ENCODE results near the gene ROS1.
"Not testable (repeated sequence)": the region's sequence is repeated elsewhere in the genome, so short reads cannot be mapped to it uniquely, and the experiment has no call there.

DNA sequence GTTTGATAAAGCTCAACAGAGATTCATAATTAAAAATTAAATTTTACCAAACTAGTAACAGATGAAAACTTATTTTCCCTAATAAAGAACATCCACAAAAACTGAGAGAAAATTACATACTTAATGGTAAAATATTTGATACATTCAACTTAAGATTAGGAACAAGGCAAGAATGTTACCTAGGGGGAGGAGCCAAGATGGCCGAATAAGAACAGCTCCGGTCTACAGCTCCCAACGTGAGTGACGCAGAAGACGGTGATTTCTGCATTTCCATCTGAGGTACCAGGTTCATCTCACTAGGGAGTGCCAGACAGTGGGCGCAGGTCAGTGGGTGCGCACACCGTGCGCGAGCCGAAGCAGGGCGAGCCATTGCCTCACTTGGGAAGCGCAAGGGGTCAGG, 181.2 kb downstream of the ROS1 start:
- not testable (repeated sequence) for TF ChIP-seq POLR2A (IDR thresholded peaks at IDR 0.05)
- TF ChIP-seq, protein P1, sequence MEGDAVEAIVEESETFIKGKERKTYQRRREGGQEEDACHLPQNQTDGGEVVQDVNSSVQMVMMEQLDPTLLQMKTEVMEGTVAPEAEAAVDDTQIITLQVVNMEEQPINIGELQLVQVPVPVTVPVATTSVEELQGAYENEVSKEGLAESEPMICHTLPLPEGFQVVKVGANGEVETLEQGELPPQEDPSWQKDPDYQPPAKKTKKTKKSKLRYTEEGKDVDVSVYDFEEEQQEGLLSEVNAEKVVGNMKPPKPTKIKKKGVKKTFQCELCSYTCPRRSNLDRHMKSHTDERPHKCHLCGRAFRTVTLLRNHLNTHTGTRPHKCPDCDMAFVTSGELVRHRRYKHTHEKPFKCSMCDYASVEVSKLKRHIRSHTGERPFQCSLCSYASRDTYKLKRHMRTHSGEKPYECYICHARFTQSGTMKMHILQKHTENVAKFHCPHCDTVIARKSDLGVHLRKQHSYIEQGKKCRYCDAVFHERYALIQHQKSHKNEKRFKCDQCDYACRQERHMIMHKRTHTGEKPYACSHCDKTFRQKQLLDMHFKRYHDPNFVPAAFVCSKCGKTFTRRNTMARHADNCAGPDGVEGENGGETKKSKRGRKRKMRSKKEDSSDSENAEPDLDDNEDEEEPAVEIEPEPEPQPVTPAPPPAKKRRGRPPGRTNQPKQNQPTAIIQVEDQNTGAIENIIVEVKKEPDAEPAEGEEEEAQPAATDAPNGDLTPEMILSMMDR (IDR thresholded peaks at IDR 0.05 in 8 of 11, conservative IDR thresholded peaks at IDR 0.05 in 3 of 11): not testable (repeated sequence)
